ENCODE data around the gene IFT81. TPM values are rescaled to one million over a fixed set of nuclear protein-coding genes. Genes with fewer than 3 reads are reported as not detected.

Gene IFT81, protein sequence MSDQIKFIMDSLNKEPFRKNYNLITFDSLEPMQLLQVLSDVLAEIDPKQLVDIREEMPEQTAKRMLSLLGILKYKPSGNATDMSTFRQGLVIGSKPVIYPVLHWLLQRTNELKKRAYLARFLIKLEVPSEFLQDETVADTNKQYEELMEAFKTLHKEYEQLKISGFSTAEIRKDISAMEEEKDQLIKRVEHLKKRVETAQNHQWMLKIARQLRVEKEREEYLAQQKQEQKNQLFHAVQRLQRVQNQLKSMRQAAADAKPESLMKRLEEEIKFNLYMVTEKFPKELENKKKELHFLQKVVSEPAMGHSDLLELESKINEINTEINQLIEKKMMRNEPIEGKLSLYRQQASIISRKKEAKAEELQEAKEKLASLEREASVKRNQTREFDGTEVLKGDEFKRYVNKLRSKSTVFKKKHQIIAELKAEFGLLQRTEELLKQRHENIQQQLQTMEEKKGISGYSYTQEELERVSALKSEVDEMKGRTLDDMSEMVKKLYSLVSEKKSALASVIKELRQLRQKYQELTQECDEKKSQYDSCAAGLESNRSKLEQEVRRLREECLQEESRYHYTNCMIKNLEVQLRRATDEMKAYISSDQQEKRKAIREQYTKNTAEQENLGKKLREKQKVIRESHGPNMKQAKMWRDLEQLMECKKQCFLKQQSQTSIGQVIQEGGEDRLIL
- 10.0 and 11.3 TPM in 2 replicates for total RNA-seq

DNA sequence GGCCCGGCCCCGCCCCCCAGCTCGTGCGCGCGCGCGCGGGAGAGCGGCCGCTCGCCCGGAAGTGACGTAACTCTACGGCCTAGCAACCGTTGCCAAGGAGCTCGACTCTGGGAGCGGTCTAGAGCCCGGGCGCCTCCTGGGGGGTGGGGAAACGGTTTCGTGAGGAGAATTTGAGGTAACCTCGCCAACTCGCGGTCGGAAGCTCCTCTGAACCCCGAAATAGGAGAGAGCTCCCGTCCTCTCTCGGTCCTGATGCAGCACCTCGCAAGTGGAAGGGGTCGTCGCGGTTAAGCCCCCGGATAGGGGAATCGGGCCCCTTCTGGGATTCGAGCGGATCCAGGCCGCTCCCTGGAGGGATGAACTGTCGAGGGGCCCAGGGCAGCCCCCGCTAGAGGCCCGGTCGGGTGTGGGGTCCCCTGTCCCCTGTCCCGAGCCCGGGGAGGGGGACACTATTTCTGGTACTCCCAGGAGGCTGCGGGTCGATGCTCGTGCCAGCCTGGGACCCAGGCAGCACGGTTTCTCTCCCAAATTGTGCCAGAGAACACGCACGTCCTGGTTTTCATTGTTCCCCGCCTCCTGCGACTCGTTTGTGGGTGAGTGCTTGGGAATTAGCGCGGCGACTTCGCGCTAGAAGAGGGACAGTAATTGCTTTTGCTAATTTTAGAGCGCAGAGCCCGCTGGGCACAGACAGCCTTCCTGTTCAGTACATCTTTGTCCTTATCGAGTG is at the start of gene IFT81:
Gene IFT81, plus strand, starts transcription at position 89 of the 727 bp plus-strand sequence. CDS start 3,024 bp downstream, outside the sequence.

Other genes starting within 250 kb of the IFT81 start
- gene GLTP, start 243.8 kb upstream of the IFT81 start, total RNA-seq: 78.3 and 85.6 TPM in 2 replicates
- gene TCHP, start 224.1 kb upstream of the IFT81 start, total RNA-seq: 15.0 and 16.2 TPM in 2 replicates
- 74.6 and 79.8 TPM in 2 replicates for gene GIT2, start 128.0 kb upstream of the IFT81 start, total RNA-seq
- 50.5 and 56.1 TPM in 2 replicates for gene ANKRD13A, start 124.9 kb upstream of the IFT81 start, total RNA-seq
- gene C12orf76, start 75.8 kb upstream of the IFT81 start, total RNA-seq: 8.3 and 10.2 TPM in 2 replicates
- 223 and 224 TPM in 2 replicates for gene ATP2A2, start 156.9 kb downstream of the IFT81 start, total RNA-seq